ENCODE measurements around the gene NANOS1. TPM values are rescaled to one million over a fixed set of nuclear protein-coding genes. Genes with fewer than 3 reads are reported as not detected.
A peak's percentile ranks its signal among the peaks of the same experiment; 100 is the strongest.

NANOS1 gene
- total RNA-seq, 1 donor, result 6.0 TPM

DNA sequence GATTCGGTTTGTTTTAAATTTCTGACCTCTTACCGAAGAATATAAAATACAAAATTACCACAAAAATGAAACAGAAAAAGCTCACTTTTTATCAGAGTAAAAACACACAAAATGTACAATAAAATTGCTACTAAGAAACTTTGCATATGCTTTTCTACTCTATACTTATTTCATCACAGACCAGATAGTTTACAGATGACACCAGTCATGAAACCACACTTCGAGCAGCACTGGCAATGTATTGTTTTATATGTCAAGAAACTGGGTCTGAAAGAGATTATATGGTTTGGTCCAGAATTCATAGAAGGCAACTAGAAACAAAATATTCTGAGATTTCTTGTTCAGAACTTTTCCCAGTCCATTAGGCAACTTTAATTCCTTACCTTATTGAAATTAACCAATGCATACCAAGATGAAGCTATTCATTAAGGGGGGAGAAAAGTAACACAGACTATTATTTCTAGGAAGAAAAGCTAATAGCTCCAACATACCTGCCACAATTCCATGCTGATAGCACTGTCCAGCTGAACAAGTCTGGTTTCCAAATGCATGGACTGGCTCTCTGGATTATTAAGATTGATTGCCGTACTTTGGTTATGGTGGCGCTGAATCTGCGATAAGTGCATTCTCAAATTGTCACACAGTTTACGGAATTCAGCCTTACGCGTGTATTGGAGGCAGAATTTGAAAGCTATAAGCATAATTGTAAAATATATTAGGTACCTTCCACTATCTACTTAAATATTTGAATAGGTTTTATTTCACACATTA, 41.1 kb downstream of the NANOS1 start:
- DNase-seq (ENCODE audit: low read depth), result no peak
- TF ChIP-seq, protein P1, sequence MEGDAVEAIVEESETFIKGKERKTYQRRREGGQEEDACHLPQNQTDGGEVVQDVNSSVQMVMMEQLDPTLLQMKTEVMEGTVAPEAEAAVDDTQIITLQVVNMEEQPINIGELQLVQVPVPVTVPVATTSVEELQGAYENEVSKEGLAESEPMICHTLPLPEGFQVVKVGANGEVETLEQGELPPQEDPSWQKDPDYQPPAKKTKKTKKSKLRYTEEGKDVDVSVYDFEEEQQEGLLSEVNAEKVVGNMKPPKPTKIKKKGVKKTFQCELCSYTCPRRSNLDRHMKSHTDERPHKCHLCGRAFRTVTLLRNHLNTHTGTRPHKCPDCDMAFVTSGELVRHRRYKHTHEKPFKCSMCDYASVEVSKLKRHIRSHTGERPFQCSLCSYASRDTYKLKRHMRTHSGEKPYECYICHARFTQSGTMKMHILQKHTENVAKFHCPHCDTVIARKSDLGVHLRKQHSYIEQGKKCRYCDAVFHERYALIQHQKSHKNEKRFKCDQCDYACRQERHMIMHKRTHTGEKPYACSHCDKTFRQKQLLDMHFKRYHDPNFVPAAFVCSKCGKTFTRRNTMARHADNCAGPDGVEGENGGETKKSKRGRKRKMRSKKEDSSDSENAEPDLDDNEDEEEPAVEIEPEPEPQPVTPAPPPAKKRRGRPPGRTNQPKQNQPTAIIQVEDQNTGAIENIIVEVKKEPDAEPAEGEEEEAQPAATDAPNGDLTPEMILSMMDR (IDR thresholded peaks at IDR 0.05; ENCODE audit: insufficient read depth, low read depth, low read length), result no peak
- H3K4me3 ChIP-seq (ENCODE audit: low read depth, low read length), result no peak overlapping the region

DNA sequence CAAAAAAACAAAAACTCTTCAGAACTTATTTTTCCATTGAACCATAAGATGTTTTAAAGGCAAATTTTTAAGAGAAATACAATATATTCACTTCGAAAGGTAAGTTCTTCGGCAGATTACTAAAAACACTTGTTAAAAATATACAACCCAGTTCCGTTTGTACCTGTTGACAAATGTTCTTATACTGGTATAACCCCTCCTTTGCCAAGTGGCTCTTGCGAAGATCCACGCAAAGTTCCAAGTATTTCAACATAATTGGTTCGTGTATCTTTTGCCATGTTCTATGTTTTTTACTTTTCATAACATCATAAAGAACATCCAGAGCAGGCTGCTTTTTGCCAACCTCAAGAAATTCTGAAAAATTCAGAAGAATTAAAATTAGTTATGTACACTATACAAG, 44.1 kb downstream of the NANOS1 start:
- DNase-seq (ENCODE audit: low read depth), result no peak
- TF ChIP-seq, protein P1 (IDR thresholded peaks at IDR 0.05; ENCODE audit: insufficient read depth, low read depth, low read length), result no peak
- H3K4me3 ChIP-seq (ENCODE audit: low read depth, low read length), result no peak overlapping the region

DNA sequence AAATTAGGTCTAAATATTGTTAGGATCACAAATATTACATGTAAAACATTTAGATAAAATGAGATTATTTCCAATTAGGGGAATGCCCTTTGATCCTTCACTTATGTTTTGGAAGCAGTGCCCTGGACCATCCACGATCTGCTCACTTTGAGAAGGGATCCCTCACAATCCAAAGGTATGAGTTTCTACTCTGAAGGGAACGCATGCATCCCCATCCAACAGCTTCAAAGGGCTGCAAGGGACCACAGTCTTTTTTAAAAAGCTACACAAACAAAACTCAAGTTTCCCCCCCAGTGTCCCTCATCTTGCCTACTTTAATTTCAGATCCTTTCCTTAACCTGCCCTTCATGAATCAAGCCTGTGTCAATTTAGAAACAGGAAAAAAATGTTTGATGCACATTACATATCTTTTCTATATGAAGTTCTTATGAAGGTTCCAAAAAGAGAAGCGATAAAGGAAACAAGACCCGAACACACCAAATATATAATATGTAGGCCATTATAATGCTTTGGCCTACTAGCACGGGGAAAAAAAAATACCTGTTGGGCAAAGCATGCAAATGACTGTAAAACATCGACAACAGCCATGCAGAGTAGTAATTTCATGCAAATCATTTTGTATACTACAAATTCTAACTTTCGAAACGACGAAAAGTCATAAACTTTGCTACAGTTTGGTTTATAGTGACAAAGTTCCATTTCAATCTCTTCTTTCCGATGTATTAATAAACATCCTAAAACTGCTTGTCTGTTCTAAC, 49.1 kb downstream of the NANOS1 start:
- H3K4me3 ChIP-seq (ENCODE audit: low read depth, low read length), result peak overlapping the region; percentile 96
- TF ChIP-seq, protein P1 (IDR thresholded peaks at IDR 0.05; ENCODE audit: insufficient read depth, low read depth, low read length), result no peak
- no peak for DNase-seq (ENCODE audit: low read depth)

DNA sequence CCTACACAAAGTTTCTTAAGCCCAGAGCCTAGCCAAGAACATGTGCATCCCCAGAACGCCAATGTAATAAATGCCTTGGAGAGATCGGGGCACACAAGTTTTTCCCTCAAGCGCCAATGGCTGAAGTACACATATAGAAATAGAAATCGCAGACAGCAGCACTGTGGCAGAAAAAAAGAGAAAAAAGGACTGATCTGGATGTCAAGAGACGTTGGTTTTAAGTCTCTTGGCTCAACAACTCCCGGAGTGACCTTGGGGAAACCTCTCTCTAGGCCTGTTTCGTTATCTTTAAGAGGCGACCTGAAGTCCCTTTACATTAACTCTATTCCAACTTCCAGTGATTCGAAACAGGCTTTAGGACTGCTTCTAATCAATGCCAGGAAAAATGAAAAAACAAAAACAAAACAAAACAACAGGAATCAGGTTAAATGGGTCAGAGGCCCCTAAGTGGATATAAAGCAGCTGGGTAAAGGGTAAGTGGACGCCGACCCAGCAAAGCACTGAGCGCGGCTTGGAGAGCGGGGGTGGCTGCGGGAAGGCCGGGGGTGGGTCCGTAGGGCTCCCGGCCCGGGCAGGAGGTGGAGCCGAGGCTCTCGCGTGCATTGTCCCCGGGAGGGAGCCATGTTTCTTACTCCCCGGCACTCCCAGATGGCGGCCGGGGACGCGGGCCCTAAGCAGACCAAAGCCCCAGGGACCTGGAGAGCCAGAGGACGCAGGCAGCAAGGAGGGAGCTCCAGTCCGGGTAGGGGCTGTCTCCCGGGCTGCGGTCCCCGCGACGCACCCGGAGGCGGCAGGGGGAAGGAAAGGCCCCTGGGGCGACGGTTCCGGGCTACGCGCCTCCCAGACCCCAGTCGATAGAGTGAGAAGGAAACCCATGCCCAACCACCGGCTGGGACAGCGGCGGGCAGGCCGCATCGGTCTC, 50.3 kb downstream of the NANOS1 start:
- TF ChIP-seq, protein P1 (IDR thresholded peaks at IDR 0.05; ENCODE audit: insufficient read depth, low read depth, low read length), result no peak
- H3K4me3 ChIP-seq (ENCODE audit: low read depth, low read length), result peak overlapping the region; percentile 96
- peak; percentile 83 for DNase-seq (ENCODE audit: low read depth)

DNA sequence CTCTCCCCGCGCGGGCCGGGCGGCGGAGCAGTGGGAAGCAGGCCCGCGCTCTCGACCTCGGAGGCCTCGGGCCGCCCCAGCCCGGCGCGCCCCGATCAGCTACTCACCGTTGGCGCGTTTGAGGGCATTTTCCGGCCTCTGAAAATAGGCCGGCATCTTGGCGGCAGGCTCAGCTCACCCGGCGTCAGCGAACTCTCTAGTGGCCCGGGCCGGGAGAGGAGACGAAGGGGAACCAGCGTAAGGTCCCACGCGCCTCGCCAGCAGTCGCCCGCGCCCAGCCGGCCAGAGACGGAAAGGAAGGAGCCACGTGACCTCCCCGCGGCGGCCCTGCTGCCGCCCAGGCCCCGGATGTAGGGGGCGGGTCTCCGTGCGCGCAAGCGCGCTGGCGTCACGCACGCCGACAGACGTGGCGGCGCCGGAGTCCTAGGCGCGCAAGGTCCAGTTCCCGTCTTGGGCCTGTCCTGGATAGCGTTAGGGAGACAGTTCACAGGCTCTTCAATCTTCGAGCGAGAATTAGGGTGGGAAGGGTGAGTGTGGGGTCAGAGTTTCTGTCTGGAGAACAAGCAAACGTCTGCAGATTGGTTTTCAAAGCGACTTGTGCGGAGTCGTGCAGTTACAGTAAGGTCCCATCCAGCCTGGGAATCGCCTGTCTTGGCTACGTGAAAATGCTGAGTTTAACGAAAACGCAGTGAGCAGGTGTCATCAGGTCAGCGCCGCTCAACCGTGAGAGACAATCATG, 51.2 kb downstream of the NANOS1 start, which contains the start of gene EIF3A:
TSS of gene EIF3A (minus strand) at position 297 of the 739 bp plus-strand sequence. CDS start at position 156, 141 bp downstream.
- TF ChIP-seq, protein P1 (IDR thresholded peaks at IDR 0.05; ENCODE audit: insufficient read depth, low read depth, low read length), result no peak
- peak; percentile 95 for DNase-seq (ENCODE audit: low read depth)
- H3K4me3 ChIP-seq (ENCODE audit: low read depth, low read length), result peak within 1 kb of the TSS; percentile 96

Small RNAs within 50 kb of the gene (small RNA-seq; reads per million reads assigned to genes)
- gene RF00413 (not detected), gene SNORA19 (0.38 reads per million)

Other genes with a start within 250 kb of the NANOS1 start
- 95.7 and 119 TPM in 2 replicates for gene EIF3A, start 51.1 kb downstream of the NANOS1 start, total RNA-seq
- 71.2 and 94.6 TPM in 2 replicates for gene DENND10, start 74.4 kb downstream of the NANOS1 start, total RNA-seq
- 11.3 and 13.0 TPM in 2 replicates for gene SFXN4, start 136.0 kb downstream of the NANOS1 start, total RNA-seq
- 120 and 222 TPM in 2 replicates for gene PRDX3, start 149.1 kb downstream of the NANOS1 start, total RNA-seq
- 15.5 and 16.0 TPM in 2 replicates for gene GRK5, start 177.9 kb downstream of the NANOS1 start, total RNA-seq